Measurements from ENCODE around the gene GNRH2. TPM values are rescaled to one million over a fixed set of nuclear protein-coding genes. Genes with fewer than 3 reads are reported as not detected.
"Not testable (repeated sequence)": the region's sequence is repeated elsewhere in the genome, so short reads cannot be mapped to it uniquely, and the experiment has no call there.

Gene GNRH2
- total and polyA plus RNA-seq, 2 donors (not counting 1 experiment from before 2014, with no cell fraction given) = not detected

GRCh38 chr20:3074812-3075211, 31.4 kb downstream of the GNRH2 start:
- TF ChIP-seq EZH2 (IDR thresholded peaks at IDR 0.05; ENCODE audit: low read length, missing control alignments) (no peak), CTCF (conservative IDR thresholded peaks at IDR 0.05 in 1 of 2, IDR thresholded peaks at IDR 0.05 in 1 of 2; ENCODE audit: low read depth in 1 of 2, low read length in 2 of 2) (no peak)
- no peak overlapping the region for H2AFZ ChIP-seq (ENCODE audit: low read length)

GRCh38 chr20:3075315-3075714, 31.9 kb downstream of the GNRH2 start:
- not testable (repeated sequence) for H3K79me2 ChIP-seq (ENCODE audit: control insufficient read depth, insufficient read depth, low read length); H3K27ac ChIP-seq (ENCODE audit: insufficient read depth, low read length); H3K4me1 ChIP-seq (ENCODE audit: control insufficient read depth, extremely low read depth, insufficient read depth, low read length); H4K20me1 ChIP-seq (ENCODE audit: control insufficient read depth, extremely low read depth, insufficient read depth, low read length); H3K4me3 ChIP-seq (replicated peaks in 1 of 4; ENCODE audit: control extremely low read depth in 1 of 4, insufficient read depth in 1 of 4, low read depth in 3 of 4, low read length in 4 of 4); DNase-seq (ENCODE audit: low read depth in 2 of 2); H3K4me2 ChIP-seq (ENCODE audit: extremely low read depth, insufficient read depth, low read length); H3K9ac ChIP-seq (ENCODE audit: insufficient read depth, low read length); H2AFZ ChIP-seq (ENCODE audit: low read length); H3K9me3 ChIP-seq (ENCODE audit: control insufficient read depth, insufficient read depth, low read depth, low read length); H3K36me3 ChIP-seq (ENCODE audit: control insufficient read depth, insufficient read depth, low read length)
- H3K27me3 ChIP-seq (ENCODE audit: control insufficient read depth, insufficient read depth, low read length) = peaks cover 13% of the 10 kb centered on the region

More at GRCh38 chr20:3074812-3075211, 31.4 kb downstream of the GNRH2 start:
- Histone ChIP-seq H4K20me1 (ENCODE audit: control insufficient read depth, extremely low read depth, insufficient read depth, low read length) (no peaks in the 10 kb centered on the region), H3K27me3 (ENCODE audit: control insufficient read depth, insufficient read depth, low read length) (peaks cover 13% of the 10 kb centered on the region), H3K9me3 (ENCODE audit: control insufficient read depth, insufficient read depth, low read depth, low read length) (no peaks in the 10 kb centered on the region), H3K9ac (ENCODE audit: insufficient read depth, low read length) (no peak overlapping the region), H3K36me3 (ENCODE audit: control insufficient read depth, insufficient read depth, low read length) (no peaks in the 10 kb centered on the region), H3K27ac (ENCODE audit: insufficient read depth, low read length) (no peak overlapping the region), H3K4me1 (ENCODE audit: control insufficient read depth, extremely low read depth, insufficient read depth, low read length) (no peaks in the 10 kb centered on the region), H3K4me2 (ENCODE audit: extremely low read depth, insufficient read depth, low read length) (no peak overlapping the region), H3K4me3 (replicated peaks in 1 of 4; ENCODE audit: control extremely low read depth in 1 of 4, insufficient read depth in 1 of 4, low read depth in 3 of 4, low read length in 4 of 4) (no peak overlapping the region), H3K79me2 (ENCODE audit: control insufficient read depth, insufficient read depth, low read length) (no peaks in the 10 kb centered on the region)
- no peak for DNase-seq (ENCODE audit: low read depth in 2 of 2)

GRCh38 chr20:3077618-3078134, 34.3 kb downstream of the GNRH2 start:
- no peak for DNase-seq (ENCODE audit: low read depth in 2 of 2)
- Histone ChIP-seq H3K27me3 (ENCODE audit: control insufficient read depth, insufficient read depth, low read length) (peaks cover 25% of the 10 kb centered on the region), H3K9ac (ENCODE audit: insufficient read depth, low read length) (no peak overlapping the region), H3K4me3 (replicated peaks in 1 of 4; ENCODE audit: control extremely low read depth in 1 of 4, insufficient read depth in 1 of 4, low read depth in 3 of 4, low read length in 4 of 4) (no peak overlapping the region), H4K20me1 (ENCODE audit: control insufficient read depth, extremely low read depth, insufficient read depth, low read length) (no peaks in the 10 kb centered on the region), H3K36me3 (ENCODE audit: control insufficient read depth, insufficient read depth, low read length) (no peaks in the 10 kb centered on the region), H3K9me3 (ENCODE audit: control insufficient read depth, insufficient read depth, low read depth, low read length) (no peaks in the 10 kb centered on the region), H3K4me1 (ENCODE audit: control insufficient read depth, extremely low read depth, insufficient read depth, low read length) (peaks cover 7% of the 10 kb centered on the region), H3K4me2 (ENCODE audit: extremely low read depth, insufficient read depth, low read length) (no peak overlapping the region), H2AFZ (ENCODE audit: low read length) (no peak overlapping the region), H3K27ac (ENCODE audit: insufficient read depth, low read length) (no peak overlapping the region), H3K79me2 (ENCODE audit: control insufficient read depth, insufficient read depth, low read length) (no peaks in the 10 kb centered on the region)
- TF ChIP-seq EZH2 (IDR thresholded peaks at IDR 0.05; ENCODE audit: low read length, missing control alignments) = no peak
- TF ChIP-seq CTCF (conservative IDR thresholded peaks at IDR 0.05 in 1 of 2, IDR thresholded peaks at IDR 0.05 in 1 of 2; ENCODE audit: low read depth in 1 of 2, low read length in 2 of 2) = no peak
